HepG2 (cell line): ENCODE data around the gene ZNF557.

Source experiments
- BRD4 ChIP-seq: sonication (generic); formaldehyde crosslinking; IDR thresholded peaks from 2 replicates; pipeline ENCODE4 v1.4.0; 2020; ENCODE audit warnings: missing genetic modification reagents
- CREM ChIP-seq, 2 experiments: sonication (generic) in 1 of 2; formaldehyde crosslinking in 1 of 2; IDR thresholded peaks; 2 replicates each; pipeline versions ENCODE4 v1.4.0 to v1.6.1; 2016 to 2020; ENCODE audit warnings: antibody characterized with exemption in 1 of 2, mild to moderate bottlenecking in 1 of 2, missing genetic modification reagents in 1 of 2
- POLR2AphosphoS2 ChIP-seq: IDR thresholded peaks from 2 replicates; pipeline ENCODE4 v1.6.1; 2011; ENCODE audit warnings: low read depth, low read length, improper control_type of control experiment
- ZNF136 ChIP-seq: sonication (generic); formaldehyde crosslinking; IDR thresholded peaks from 2 replicates; pipeline ENCODE4 v1.8.1; 2022; ENCODE audit warnings: low read depth, mild to moderate bottlenecking, moderate library complexity, missing genetic modification reagents
- ZNF766 ChIP-seq: sonication (generic); formaldehyde crosslinking; IDR thresholded peaks from 2 replicates; pipeline ENCODE4 v1.5.0; 2020; ENCODE audit warnings: missing genetic modification reagents, borderline replicate concordance

DNA sequence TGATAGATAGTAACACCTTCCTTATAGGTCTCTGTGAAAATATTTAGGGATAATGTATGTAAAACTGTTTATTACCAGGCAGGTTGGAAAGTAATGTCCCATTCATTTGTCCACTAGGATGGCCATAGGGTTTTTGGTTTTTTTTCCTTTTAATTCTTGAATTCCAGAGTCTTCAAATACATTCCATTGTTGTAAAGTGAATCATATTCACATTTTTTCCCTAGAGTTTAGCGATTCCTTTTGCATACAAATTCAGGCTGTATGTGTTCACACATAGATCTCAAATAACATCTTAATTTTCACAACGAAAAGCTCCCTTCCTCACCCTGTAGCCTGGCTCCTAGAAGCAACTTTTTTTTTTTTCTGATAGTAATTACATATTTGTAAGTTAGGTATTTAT lies 1.8 kb upstream of the ZNF557 start:
- no peak for TF ChIP-seq BRD4
- TF ChIP-seq ZNF766 = no peak
- no peak for TF ChIP-seq CREM (IDR thresholded peaks at IDR 0.05)
- TF ChIP-seq CREM (CRISPR knock-in tag; IDR thresholded peaks at IDR 0.05) = no peak
- no peak for TF ChIP-seq POLR2AphosphoS2
- no peak for TF ChIP-seq ZNF136 (CRISPR knock-in tag)
